Renal cortex interstitium (tissue), 15 donors: Measurements from ENCODE around the gene CBY2. TPM values are rescaled to one million over a fixed set of nuclear protein-coding genes. Genes with fewer than 3 reads are reported as not detected.
"Not testable (repeated sequence)": the region's sequence is repeated elsewhere in the genome, so short reads cannot be mapped to it uniquely, and the experiment has no call there.

ENCODE experiments used
- DNase-seq, 11 donors: peaks; one replicate each; pipeline ENCODE4 v3.0.0-alpha.2; 2013; ENCODE audit warnings: low read depth in 9 of 11, low spot score in 4 of 11; ENCODE audit errors: extremely low read depth in 1 of 11
- long read RNA-seq, 16 experiments: transcript quantifications; one replicate each; lab custom pipeline, GENCODE V29; 2026
- polyA plus RNA-seq, 3 donors: library from polyadenylated mRNA; unstranded; fragments of 120-200 nt; gene quantifications; one replicate each; pipeline ENCODE4 v1.2.1, GENCODE V29; 2013; ENCODE audit not compliant: insufficient read length in 3 of 3

The CBY2 gene
- polyA plus RNA-seq = 1 to 10 TPM in 1 of 3 donors, under 1 TPM in 2; 0.45 to 1.4 (median 0.82) TPM
- long read RNA-seq, donor 1 = 0 reads
- long read RNA-seq, donor 2 = 0 reads
- long read RNA-seq, donor 3 = 0 reads
- long read RNA-seq, donor 4 = 0 reads
- long read RNA-seq, donor 5 = 0 reads
- long read RNA-seq, donor 6 = 0 reads
- long read RNA-seq, donor 7 = 0 reads
- long read RNA-seq, donor 8 = 0 reads
- long read RNA-seq, donor 9 = 0 reads
- long read RNA-seq, donor 10 = 0 reads
- long read RNA-seq, donor 11 = 0 reads
- long read RNA-seq, donor 12 = 0 reads
- long read RNA-seq, donor 13 = 0 reads
- long read RNA-seq, donor 14 = 0 reads
- long read RNA-seq, donor 15 = 0 reads
- long read RNA-seq, donor 16 = 0 reads

- DNase-seq = no peak
Measured at GRCh38 chr13:45702088-45702487, at the start of gene CBY2. Gene CBY2, plus strand, starts transcription at chr13:45702320. Its CDS starts 71 bp downstream, at chr13:45702391.

DNA sequence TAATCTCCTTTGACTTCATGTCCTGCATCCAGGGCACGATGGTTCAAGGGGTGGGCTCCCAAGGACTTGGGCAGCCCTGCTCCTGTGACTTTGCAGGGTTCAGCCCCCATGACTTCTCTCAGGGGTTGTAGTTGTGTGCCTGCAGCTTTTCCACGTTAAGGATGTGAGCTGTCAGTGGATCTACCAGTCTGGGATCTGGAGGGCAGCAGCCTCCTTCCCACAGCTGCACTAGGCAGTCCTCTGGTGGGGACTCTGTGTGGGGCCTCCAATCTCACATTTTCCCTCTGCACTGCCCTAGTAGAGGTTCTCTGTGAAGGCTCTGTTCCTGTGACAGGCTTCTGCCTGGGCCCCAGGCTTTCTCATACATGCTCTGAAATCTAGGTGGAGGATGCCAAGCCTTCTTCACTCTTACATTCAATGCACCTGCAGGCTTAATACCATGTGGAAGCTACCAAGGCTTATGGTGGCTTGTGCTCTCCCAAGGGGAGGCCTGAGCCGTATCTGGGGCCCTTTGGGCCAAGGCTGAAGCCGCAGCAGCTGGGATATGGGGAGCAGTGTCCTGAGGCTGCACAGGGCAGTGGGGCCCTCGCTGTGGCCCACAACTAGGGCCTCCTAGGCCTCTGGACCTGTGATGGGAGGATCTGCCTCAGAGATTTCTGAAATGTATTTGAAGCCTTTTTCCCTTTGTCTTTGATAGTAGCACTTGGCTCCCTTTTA lies 47.3 kb upstream of the CBY2 start:
- no peak for DNase-seq

- DNase-seq = no peak
Measured at GRCh38 chr13:45658586-45659235, 43.4 kb upstream of the CBY2 start.

GRCh38 chr13:45659536-45659935 lies 42.6 kb upstream of the CBY2 start:
- no peak for DNase-seq

DNA sequence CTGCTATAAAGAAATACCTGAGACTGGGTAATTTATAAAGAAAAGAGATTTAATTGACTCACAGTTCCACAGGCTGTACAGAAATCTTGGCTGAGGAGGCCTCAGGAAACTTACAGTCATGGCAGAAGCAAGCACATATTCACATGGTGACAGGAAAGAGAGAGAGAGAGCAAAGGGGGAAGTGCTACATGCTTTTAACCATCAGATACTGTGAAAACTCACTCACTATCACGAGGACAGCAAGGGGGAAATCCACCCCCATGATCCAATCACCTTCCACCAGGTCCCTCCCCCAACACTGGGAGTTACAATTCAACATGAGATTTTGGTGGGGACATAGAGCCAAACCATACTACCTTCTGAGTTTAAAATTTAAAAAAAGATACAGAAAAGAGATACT lies 41.7 kb upstream of the CBY2 start:
- DNase-seq = not testable (repeated sequence)

- no peak for DNase-seq
Measured at GRCh38 chr13:45662162-45662561, 40.0 kb upstream of the CBY2 start.

DNA sequence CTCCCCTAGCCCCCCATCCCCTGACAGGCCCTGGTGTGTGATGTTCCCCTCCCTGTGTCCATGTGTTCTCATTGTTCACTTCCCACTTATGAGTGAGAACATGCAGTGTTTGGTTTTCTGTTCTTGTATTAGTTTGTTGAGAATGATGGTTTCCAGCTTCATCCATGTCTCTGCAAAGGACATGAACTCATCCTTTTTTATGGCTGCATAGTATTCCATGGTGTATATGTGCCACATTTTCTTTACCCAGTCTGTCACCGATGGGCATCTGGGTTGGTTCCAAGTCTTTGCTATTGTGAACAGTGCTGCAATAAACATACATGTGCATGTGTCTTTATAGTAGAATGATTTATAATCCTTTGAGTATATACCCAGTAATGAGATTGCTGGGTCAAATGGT lies 39.2 kb upstream of the CBY2 start:
- DNase-seq = not testable (repeated sequence)

GRCh38 chr13:45669626-45670025 lies 32.5 kb upstream of the CBY2 start:
- DNase-seq = not testable (repeated sequence)

DNA sequence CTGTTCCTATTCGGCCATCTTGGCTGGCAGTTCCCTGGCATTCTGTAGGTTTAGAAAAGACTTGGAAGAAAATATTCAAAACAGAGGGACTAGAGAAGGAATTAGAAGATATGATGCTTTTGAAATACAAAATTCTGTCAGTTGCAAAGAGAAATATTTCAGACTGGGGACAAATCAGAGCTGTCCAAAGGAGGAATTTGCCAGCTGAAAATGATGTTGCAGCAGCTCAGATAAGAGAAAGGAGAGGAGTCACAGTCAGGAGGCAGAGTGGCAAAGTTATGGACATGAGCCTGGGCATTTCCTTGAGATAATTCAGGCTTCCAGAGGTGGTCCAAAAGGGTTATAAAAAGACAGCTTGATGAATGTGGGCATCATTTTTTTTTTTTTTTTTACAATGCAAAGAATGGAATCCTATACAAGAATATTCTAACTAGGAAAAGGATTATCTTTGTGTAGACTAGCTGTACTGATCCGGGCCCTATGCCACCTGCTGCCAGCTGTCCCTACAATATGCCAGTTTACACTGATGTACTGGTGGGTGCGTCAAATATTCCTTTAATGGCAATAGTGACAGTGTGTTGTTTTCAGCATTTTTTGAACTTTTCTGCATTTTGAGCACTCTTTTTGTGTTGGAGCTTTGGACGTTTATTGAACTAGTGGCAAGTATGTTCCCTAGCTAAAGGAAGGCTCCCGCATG lies 31.8 kb upstream of the CBY2 start:
- DNase-seq = no peak

DNA sequence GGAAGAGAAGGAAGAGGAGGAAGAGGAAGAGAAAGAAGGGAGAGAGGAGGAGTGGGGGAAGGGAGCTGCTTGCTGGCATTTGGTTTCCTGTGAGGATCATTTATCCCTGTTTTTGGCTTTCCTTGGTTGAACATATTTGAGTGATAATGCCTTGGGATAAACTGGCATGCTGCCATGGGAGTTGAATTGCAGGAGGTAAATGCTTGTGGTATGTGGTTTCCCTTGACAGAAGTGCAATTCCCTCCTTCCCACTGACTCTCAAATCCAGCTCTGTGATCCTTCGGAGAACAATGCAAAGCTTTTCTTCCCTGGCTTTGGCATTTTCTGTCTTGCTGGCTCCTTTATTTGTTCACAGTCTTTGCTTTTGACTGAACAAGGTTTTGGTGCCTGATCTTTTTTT lies 27.2 kb upstream of the CBY2 start:
- DNase-seq = no peak

- DNase-seq = no peak
Measured at GRCh38 chr13:45678282-45678681, 23.8 kb upstream of the CBY2 start.

- DNase-seq = peak in 7 of 11 donors; percentile 31 to 62 (median 45)
Measured at GRCh38 chr13:45681113-45681512, 21.0 kb upstream of the CBY2 start.

GRCh38 chr13:45682494-45683008 lies 19.6 kb upstream of the CBY2 start:
- no peak for DNase-seq

GRCh38 chr13:45683701-45684100 lies 18.4 kb upstream of the CBY2 start:
- no peak for DNase-seq

DNA sequence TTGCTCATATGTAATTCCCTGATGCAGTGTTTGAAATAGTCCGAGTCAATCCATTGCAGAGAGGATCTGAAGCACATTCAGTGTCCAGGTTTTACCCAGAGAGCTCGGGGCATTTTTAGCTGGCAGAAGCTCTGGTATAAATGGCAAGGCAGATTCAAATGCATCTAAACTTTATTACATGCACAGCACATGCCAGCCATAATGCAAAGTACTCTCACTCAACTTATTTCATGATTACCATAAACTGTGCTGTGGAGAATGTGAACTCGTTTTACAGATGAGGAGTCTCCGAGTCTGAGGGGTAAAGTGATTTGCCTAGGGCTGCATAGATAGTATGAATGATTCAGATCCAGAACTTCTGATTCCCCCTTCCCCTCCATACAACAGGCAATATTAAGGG lies 13.5 kb upstream of the CBY2 start:
- DNase-seq = no peak

- no peak for DNase-seq
Measured at GRCh38 chr13:45690636-45691035, 11.5 kb upstream of the CBY2 start.

- DNase-seq = no peak
Measured at GRCh38 chr13:45691251-45691650, 10.9 kb upstream of the CBY2 start.

- no peak for DNase-seq
Measured at GRCh38 chr13:45691667-45692066, 10.5 kb upstream of the CBY2 start.

GRCh38 chr13:45695198-45695730 lies 6.9 kb upstream of the CBY2 start:
- DNase-seq = no peak
